CD14-positive monocyte (primary cell): ENCODE measurements around the gene LPGAT1. TPM values are rescaled to one million over a fixed set of nuclear protein-coding genes. Genes with fewer than 3 reads are reported as not detected.
A peak's percentile ranks its signal among the peaks of the same experiment; 100 is the strongest.

Experiments used
- DNase-seq, 3 donors: peaks; one replicate each; pipeline ENCODE4 v3.0.0-alpha.2; 2011 to 2022
- H2AFZ ChIP-seq: 2 replicates; pipeline ENCODE4 v1.6.0; 2012; ENCODE audit warnings: mild to moderate bottlenecking, low read depth, low read length, inconsistent platforms; ENCODE audit not compliant: insufficient read depth, poor library complexity, severe bottlenecking
- H3K27ac ChIP-seq, 2 donors: 1 replicate in 1 of 2; 2 replicates in 1 of 2; pipeline ENCODE4 v1.5.1; 2012 to 2013; ENCODE audit warnings: low read length in 2 of 2, control low read depth in 1 of 2, inconsistent platforms in 1 of 2, low read depth in 1 of 2, mild to moderate bottlenecking in 1 of 2
- H3K27me3 ChIP-seq, 2 donors: one replicate each; pipeline versions ENCODE4 v1.6.0 to v1.6.1; 2011 to 2013; ENCODE audit warnings: low read length in 2 of 2; ENCODE audit not compliant: control insufficient read depth in 2 of 2, insufficient read depth in 2 of 2
- H3K36me3 ChIP-seq, 2 donors: replicated peaks in 1 of 2; 1 replicate in 1 of 2; 2 replicates in 1 of 2; pipeline versions ENCODE4 v1.5.1 to v1.6.1; 2012 to 2013; ENCODE audit warnings: low read length in 2 of 2, control low read depth in 1 of 2, inconsistent platforms in 1 of 2, mild to moderate bottlenecking in 1 of 2; ENCODE audit not compliant: insufficient read depth in 2 of 2, control insufficient read depth in 1 of 2
- H3K4me1 ChIP-seq, 2 donors: 1 replicate in 1 of 2; 2 replicates in 1 of 2; pipeline versions ENCODE4 v1.5.1 to v1.6.1; 2012 to 2013; ENCODE audit warnings: low read length in 2 of 2, control low read depth in 1 of 2, inconsistent platforms in 1 of 2, mild to moderate bottlenecking in 1 of 2, moderate library complexity in 1 of 2; ENCODE audit not compliant: insufficient read depth in 2 of 2, control insufficient read depth in 1 of 2
- H3K4me2 ChIP-seq: replicated peaks from 2 replicates; pipeline ENCODE3; 2012; ENCODE audit warnings: low read length, moderate library complexity, mild to moderate bottlenecking; ENCODE audit not compliant: poor library complexity, severe bottlenecking; ENCODE audit errors: extremely low read depth
- H3K4me3 ChIP-seq, 3 experiments: fragments of 200-600 bp in 1 of 3; sonication (generic) in 1 of 3; replicated peaks in 1 of 3; 1 replicate in 2 of 3; 2 replicates in 1 of 3; pipeline ENCODE4 v1.5.1; 2011 to 2013; ENCODE audit warnings: low read length in 3 of 3, mild to moderate bottlenecking in 3 of 3, control low read depth in 2 of 3, low read depth in 2 of 3, inconsistent platforms in 1 of 3, moderate library complexity in 1 of 3
- H3K79me2 ChIP-seq: 2 replicates; pipeline ENCODE4 v1.6.0; 2012; ENCODE audit warnings: mild to moderate bottlenecking, control low read depth, inconsistent platforms, low read length, moderate library complexity; ENCODE audit not compliant: insufficient read depth
- H3K9ac ChIP-seq: 2 replicates; pipeline ENCODE4 v1.6.0; 2017; ENCODE audit warnings: low read length, mild to moderate bottlenecking; ENCODE audit not compliant: insufficient read depth, poor library complexity, severe bottlenecking
- H3K9me3 ChIP-seq, 2 donors: replicated peaks in 1 of 2; 1 replicate in 1 of 2; 2 replicates in 1 of 2; pipeline versions ENCODE4 v1.5.1 to v1.6.1; 2012 to 2013; ENCODE audit warnings: low read length in 2 of 2, control low read depth in 1 of 2; ENCODE audit not compliant: control insufficient read depth in 1 of 2, insufficient read depth in 1 of 2
- H4K20me1 ChIP-seq: 2 replicates; pipeline ENCODE4 v1.6.0; 2012; ENCODE audit warnings: mild to moderate bottlenecking, low read length, control low read depth, moderate library complexity; ENCODE audit not compliant: insufficient read depth
- H3K27ac Mint-ChIP-seq, 7 donors: one replicate each; pipeline ENCODE4 v1.8.0; 2020; ENCODE audit warnings: mild to moderate bottlenecking in 7 of 7, mixed read lengths in 7 of 7, moderate library complexity in 6 of 7, inconsistent platforms in 2 of 7
- H3K27me3 Mint-ChIP-seq, 3 donors: one replicate each; pipeline ENCODE4 v1.8.0; 2021 to 2022; ENCODE audit warnings: low read depth in 3 of 3, mild to moderate bottlenecking in 3 of 3, mixed read lengths in 3 of 3, moderate library complexity in 3 of 3, inconsistent platforms in 1 of 3
- H3K36me3 Mint-ChIP-seq, 2 donors: one replicate each; pipeline ENCODE4 v1.8.0; 2020; ENCODE audit warnings: mixed read lengths in 2 of 2, inconsistent platforms in 1 of 2, mild to moderate bottlenecking in 1 of 2
- H3K4me1 Mint-ChIP-seq: one replicate; pipeline ENCODE4 v1.8.0; 2020; ENCODE audit warnings: mild to moderate bottlenecking, mixed read lengths
- H3K4me3 Mint-ChIP-seq, 2 donors: one replicate each; pipeline ENCODE4 v1.8.0; 2020; ENCODE audit warnings: mild to moderate bottlenecking in 2 of 2, mixed read lengths in 2 of 2, moderate library complexity in 1 of 2
- H3K9me3 Mint-ChIP-seq, 7 donors: one replicate each; pipeline ENCODE4 v1.8.0; 2020 to 2022; ENCODE audit warnings: mixed read lengths in 7 of 7, mild to moderate bottlenecking in 6 of 7, moderate library complexity in 6 of 7, inconsistent platforms in 2 of 7
- CTCF ChIP-seq: fragments of 200-600 bp; IDR thresholded peaks from one replicate; pipeline ENCODE4 v1.8.0; 2022; ENCODE audit warnings: antibody characterized with exemption, mild to moderate bottlenecking
- WGBS: methylation state at CpG from one replicate; pipeline ENCODE4 v1.1.5; 2013; ENCODE audit warnings: missing lambda C conversion rate; ENCODE audit not compliant: insufficient coverage; 5-methylcytosine and 5-hydroxymethylcytosine counted together
- intact Hi-C, 2 donors: fragments of 100-400 bp; cut with micrococcal nuclease; formaldehyde crosslinking; loops; one replicate each; pipeline versions ENCODE4 v1.15.0 to v1.15.1; 2023
- polyA plus RNA-seq, 3 donors: library from polyadenylated mRNA; depleted of rRNA in 1 of 3; unstranded in 2 of 3; stranded (reverse) in 1 of 3; fragments of 300-500 nt in 2 of 3; fragments of >200 nt in 1 of 3; fragmentation: Illumina TruSeq in 2 of 3; gene quantifications; 1 replicate in 2 of 3; 2 replicates in 1 of 3; pipeline ENCODE4 v1.2.3, GENCODE V29; 2012 to 2021

The LPGAT1 gene
- polyA plus RNA-seq, 3 donors, result 19.5 to 52.1 (median 40.2) TPM

- Histone ChIP-seq H3K36me3 (peaks cover 0 to 19% of the 10 kb centered on the region in 2 donors), H3K4me2 (no peak overlapping the region), H3K4me1 (peaks cover 13 to 14% of the 10 kb centered on the region in 2 donors), H2AFZ (no peak overlapping the region), H3K79me2 (no peaks in the 10 kb centered on the region), H3K27me3 (no peaks in the 10 kb centered on the region), H3K9me3 (no peaks in the 10 kb centered on the region), H3K4me3 (no peak overlapping the region), H4K20me1 (no peaks in the 10 kb centered on the region), H3K9ac (no peak overlapping the region), H3K27ac (no peak overlapping the region)
- Mint-ChIP-seq H3K9me3 (no peaks in the 10 kb centered on the region), H3K36me3 (peaks cover 8 to 12% of the 10 kb centered on the region in 2 donors), H3K4me3 (no peak overlapping the region), H3K4me1 (peaks cover 21% of the 10 kb centered on the region), H3K27ac (no peak overlapping the region), H3K27me3 (peaks cover 0 to 5% (median 3%) of the 10 kb centered on the region in 3 donors)
- no peak for TF ChIP-seq CTCF
- no peak for DNase-seq
- intact Hi-C loops, result no loop called here
- WGBS, result no CpG with 5 or more reads among the region's 9 CpGs
Observed at GRCh38 chr1:211741116-211741515, 89.4 kb downstream of the LPGAT1 start.

GRCh38 chr1:211739671-211740411 is 90.7 kb downstream of the LPGAT1 start:
- H3K27ac ChIP-seq, result no peak overlapping the region
- Mint-ChIP-seq H3K27me3 (peaks cover 2 to 5% (median 3%) of the 10 kb centered on the region in 3 donors), H3K4me3 (no peak overlapping the region), H3K4me1 (peaks cover 21% of the 10 kb centered on the region), H3K27ac (peak overlapping the region in 1 of 7 donors; percentile 48), H3K9me3 (no peaks in the 10 kb centered on the region), H3K36me3 (peaks cover 2 to 4% of the 10 kb centered on the region in 2 donors)
- H3K4me3 ChIP-seq, result no peak overlapping the region
- TF ChIP-seq CTCF, result no peak
- no peak overlapping the region for H3K9ac ChIP-seq
- H2AFZ ChIP-seq, result no peak overlapping the region
- H3K79me2 ChIP-seq, result no peaks in the 10 kb centered on the region
- peaks cover 13 to 14% of the 10 kb centered on the region in 2 donors for H3K4me1 ChIP-seq
- no peak for DNase-seq
- H3K9me3 ChIP-seq, result no peaks in the 10 kb centered on the region
- no peak overlapping the region for H3K4me2 ChIP-seq
- no peaks in the 10 kb centered on the region for H4K20me1 ChIP-seq
- 70% methylated on average over 2 of the region's 6 CpGs for WGBS
- peaks cover 0 to 10% of the 10 kb centered on the region in 2 donors for H3K36me3 ChIP-seq
- intact Hi-C loops, result no loop called here
- H3K27me3 ChIP-seq, result no peaks in the 10 kb centered on the region
